HFFc6 (cell line): ENCODE data around the gene KRT6B. TPM values are rescaled to one million over a fixed set of nuclear protein-coding genes. Genes with fewer than 3 reads are reported as not detected.
A peak's percentile ranks its signal among the peaks of the same experiment; 100 is the strongest.

ENCODE experiments used
- DNase-seq: peaks from one replicate; pipeline ENCODE4 v3.0.0-alpha.2; 2018
- H3K27ac Mint-ChIP-seq: 2 replicates; pipeline ENCODE4 v1.8.0; 2020; ENCODE audit warnings: mild to moderate bottlenecking, mixed read lengths
- H3K27me3 Mint-ChIP-seq: 2 replicates; pipeline ENCODE4 v1.8.0; 2021; ENCODE audit warnings: mild to moderate bottlenecking, moderate library complexity, mixed read lengths; ENCODE audit not compliant: insufficient read depth
- H3K36me3 Mint-ChIP-seq: 2 replicates; pipeline ENCODE4 v1.8.0; 2021; ENCODE audit warnings: low read depth, mixed read lengths
- H3K4me1 Mint-ChIP-seq: 2 replicates; pipeline ENCODE4 v1.8.0; 2020; ENCODE audit warnings: low read depth, mixed read lengths
- H3K4me3 Mint-ChIP-seq: 2 replicates; pipeline ENCODE4 v1.8.0; 2020; ENCODE audit warnings: mild to moderate bottlenecking, moderate library complexity, mixed read lengths
- H3K9me3 Mint-ChIP-seq: 2 replicates; pipeline ENCODE4 v1.8.0; 2020; ENCODE audit warnings: mild to moderate bottlenecking, mixed read lengths
- CTCF ChIP-seq: fragments of 200-600 bp; sonication (generic); IDR thresholded peaks from 2 replicates; pipeline ENCODE4 v1.5.0; 2021; ENCODE audit warnings: antibody characterized with exemption, mild to moderate bottlenecking
- total RNA-seq, 6 experiments: library from RNA; stranded (reverse); fragmentation: NEBNext Ultra II Directional; extraction: Animal tissue kit (Norgen Biotek cat#: 25700); gene quantifications; 2 replicates in 1 of 6; 3 replicates in 5 of 6; pipeline ENCODE4 v1.2.3, GENCODE V29; 2021

KRT6B gene
- total RNA-seq, 6 experiments from 2014 or later: not detected

DNA sequence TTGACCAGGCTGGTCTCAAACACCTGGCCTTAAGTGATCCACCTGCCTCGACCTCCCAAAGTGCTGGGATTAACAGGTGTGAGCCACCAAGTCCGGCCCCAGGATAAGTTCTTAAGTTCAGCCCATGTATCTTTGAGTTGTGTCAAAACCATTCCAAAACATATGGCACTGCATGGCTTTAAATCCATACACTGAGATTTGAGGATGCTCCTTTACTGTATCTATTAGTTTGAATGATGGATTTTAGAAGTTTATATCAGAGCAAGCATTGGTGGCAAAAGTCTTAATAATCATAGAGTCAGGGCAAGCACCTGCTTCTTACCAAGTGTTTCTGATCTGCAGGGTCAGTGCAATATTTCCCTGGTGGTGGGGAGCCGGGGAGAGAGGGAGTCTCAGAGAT, 6.1 kb downstream of the KRT6B start:
- peaks cover 35% of the 10 kb centered on the region for H3K27me3 Mint-ChIP-seq
- H3K36me3 Mint-ChIP-seq: no peaks in the 10 kb centered on the region
- no peaks in the 10 kb centered on the region for H3K9me3 Mint-ChIP-seq
- H3K4me3 Mint-ChIP-seq: no peak overlapping the region
- DNase-seq: no peak
- peaks cover 28% of the 10 kb centered on the region for H3K4me1 Mint-ChIP-seq
- TF ChIP-seq CTCF: no peak
- H3K27ac Mint-ChIP-seq: no peak overlapping the region

GRCh38 chr12:52444647-52445595, 7.0 kb downstream of the KRT6B start:
- DNase-seq: no peak
- Mint-ChIP-seq H3K9me3 (no peaks in the 10 kb centered on the region), H3K4me1 (peaks cover 38% of the 10 kb centered on the region), H3K27me3 (peaks cover 29% of the 10 kb centered on the region), H3K4me3 (no peak overlapping the region), H3K36me3 (no peaks in the 10 kb centered on the region), H3K27ac (no peak overlapping the region)
- TF ChIP-seq CTCF: no peak

DNA sequence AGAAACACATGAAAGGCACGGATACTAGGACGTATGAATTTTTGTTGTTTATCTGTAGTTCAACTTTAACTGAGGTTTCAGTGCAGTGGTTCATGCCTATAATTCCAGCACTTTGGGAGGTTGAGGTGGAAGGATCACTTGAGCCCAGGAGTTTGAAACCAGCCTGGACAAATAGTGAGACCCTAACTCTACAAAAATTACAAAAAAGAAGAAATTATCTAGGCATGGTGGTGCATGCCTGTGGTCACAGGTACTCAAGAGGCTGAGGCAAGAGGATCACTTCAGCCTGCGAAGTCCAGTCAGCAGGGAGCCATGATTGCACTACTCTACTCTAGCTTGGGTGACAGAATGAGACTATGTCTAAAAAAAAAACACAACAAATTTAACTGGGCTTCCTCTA, 8.0 kb downstream of the KRT6B start:
- Mint-ChIP-seq H3K4me1 (peaks cover 40% of the 10 kb centered on the region), H3K4me3 (no peak overlapping the region), H3K27ac (no peak overlapping the region), H3K9me3 (no peaks in the 10 kb centered on the region), H3K36me3 (no peaks in the 10 kb centered on the region), H3K27me3 (peaks cover 26% of the 10 kb centered on the region)
- TF ChIP-seq CTCF: no peak
- DNase-seq: no peak

- peak; percentile 69 for DNase-seq
- peak; percentile 8; the same call in 1 of the 2 replicates for TF ChIP-seq CTCF
- no peak overlapping the region for H3K4me3 Mint-ChIP-seq
- no peaks in the 10 kb centered on the region for H3K9me3 Mint-ChIP-seq
- no peaks in the 10 kb centered on the region for H3K36me3 Mint-ChIP-seq
- H3K27ac Mint-ChIP-seq: no peak overlapping the region; the same call in 1 of the 2 replicates
- H3K27me3 Mint-ChIP-seq: peaks cover 24% of the 10 kb centered on the region
- peaks cover 40% of the 10 kb centered on the region for H3K4me1 Mint-ChIP-seq
Observed at GRCh38 chr12:52442600-52443061, 9.3 kb downstream of the KRT6B start.

GRCh38 chr12:52441320-52441911, 10.5 kb downstream of the KRT6B start:
- no peak for DNase-seq
- no peak for TF ChIP-seq CTCF
- H3K27ac Mint-ChIP-seq: peak overlapping the region; percentile 77
- peak overlapping the region; percentile 22; the same call in 1 of the 2 replicates for H3K4me3 Mint-ChIP-seq
- H3K4me1 Mint-ChIP-seq: peaks cover 50% of the 10 kb centered on the region
- peaks cover 24% of the 10 kb centered on the region for H3K27me3 Mint-ChIP-seq
- no peaks in the 10 kb centered on the region for H3K9me3 Mint-ChIP-seq
- H3K36me3 Mint-ChIP-seq: no peaks in the 10 kb centered on the region
